Left lung (tissue), 10 donors: Measurements from ENCODE around the gene CLCN3. TPM values are rescaled to one million over a fixed set of nuclear protein-coding genes. Genes with fewer than 3 reads are reported as not detected.
A peak's percentile ranks its signal among the peaks of the same experiment; 100 is the strongest.
"Not testable (repeated sequence)": the region's sequence is repeated elsewhere in the genome, so short reads cannot be mapped to it uniquely, and the experiment has no call there.

ENCODE experiments used
- ATAC-seq: fragments of 200-7000 bp; cut with Tn5 transposase; one replicate; pipeline ENCODE4 v1.9.1; 2020; ENCODE audit warnings: moderate library complexity
- DNase-seq, 4 donors: peaks; one replicate each; pipeline ENCODE4 v3.0.0-alpha.2; 2013 to 2020
- H3K27ac ChIP-seq, 2 donors: fragments of 200-600 bp; sonication (generic) in 1 of 2; one replicate each; pipeline versions ENCODE4 v1.5.0 to v1.8.0; 2020 to 2021
- H3K27me3 ChIP-seq, 2 donors: fragments of 200-600 bp; sonication (generic) in 1 of 2; one replicate each; pipeline versions ENCODE4 v1.5.0 to v1.8.0; 2020 to 2021
- H3K36me3 ChIP-seq, 2 donors: fragments of 200-600 bp; sonication (generic) in 1 of 2; one replicate each; pipeline versions ENCODE4 v1.5.0 to v1.8.0; 2020 to 2021
- H3K4me1 ChIP-seq, 2 donors: fragments of 200-600 bp; one replicate each; pipeline ENCODE4 v1.8.0; 2021
- H3K4me3 ChIP-seq, 2 donors: fragments of 200-600 bp; sonication (generic) in 1 of 2; one replicate each; pipeline versions ENCODE4 v1.5.0 to v1.8.0; 2020 to 2021; ENCODE audit warnings: mild to moderate bottlenecking in 1 of 2
- H3K9me3 ChIP-seq, 2 donors: fragments of 200-600 bp; sonication (generic) in 1 of 2; one replicate each; pipeline versions ENCODE4 v1.5.0 to v1.8.0; 2020 to 2021
- intact Hi-C, 2 donors: fragments of 100-400 bp; cut with DNase I; formaldehyde crosslinking; loops; one replicate each; pipeline versions ENCODE4 v1.11.2 to v1.14.2; 2022
- polyA plus RNA-seq, 6 donors: library from polyadenylated mRNA; unstranded; fragments of 120-200 nt; gene quantifications; one replicate each; pipeline ENCODE4 v1.2.1, GENCODE V29; 2013; ENCODE audit not compliant: insufficient read length in 6 of 6
- total RNA-seq, 2 donors: library from RNA; stranded (reverse); fragmentation: NEBNext Ultra II Directional; extraction: Animal tissue kit (Norgen Biotek cat#: 25700); gene quantifications; one replicate each; pipeline ENCODE4 v1.2.1, GENCODE V29; 2021
- TF ChIP-seq, protein P1 (sequence below), 2 donors: fragments of 200-600 bp; sonication (generic) in 1 of 2; IDR thresholded peaks; one replicate each; pipeline versions ENCODE4 v1.5.0 to v1.8.0; 2021; ENCODE audit warnings: antibody characterized with exemption in 2 of 2
- donor health status: DM: no; HTN: yes; CAD: no.
- donor health status: DM: no; HTN: no; CAD: no.

The CLCN3 gene
- total and polyA plus RNA-seq, 8 donors = 48.1 to 78.2 (median 64.5) TPM

DNA sequence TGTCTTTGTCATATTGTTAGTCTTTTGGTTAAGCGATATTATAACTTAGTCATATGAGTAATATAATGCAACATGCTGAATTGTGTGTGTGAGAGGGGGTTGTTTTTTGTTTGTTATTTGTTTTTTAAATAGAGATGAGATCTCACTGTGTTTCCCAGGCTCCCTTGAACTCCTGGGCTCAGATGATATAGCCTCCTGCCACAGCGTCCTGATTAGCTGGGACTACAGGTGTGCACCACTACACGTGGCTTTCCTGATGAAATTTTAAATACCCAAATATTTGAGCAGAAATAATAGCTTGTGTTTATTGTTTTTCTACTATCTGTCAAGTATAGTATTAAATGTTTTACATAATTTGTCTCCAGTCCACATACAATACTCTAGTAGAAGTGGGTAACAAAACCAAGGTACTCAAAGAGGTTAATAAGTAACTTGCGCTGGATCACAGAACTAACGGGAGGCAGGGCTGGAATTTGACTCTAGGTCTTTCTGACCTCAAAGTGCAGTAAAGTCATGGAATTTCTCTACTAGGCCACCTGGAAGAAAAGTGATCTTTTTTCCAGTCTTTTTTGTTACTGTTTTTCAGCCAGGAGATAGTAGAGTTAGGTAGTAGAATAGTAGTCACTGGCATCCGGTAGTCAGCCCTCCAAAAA is 47.8 kb downstream of the CLCN3 start:
- TF ChIP-seq, protein P1, sequence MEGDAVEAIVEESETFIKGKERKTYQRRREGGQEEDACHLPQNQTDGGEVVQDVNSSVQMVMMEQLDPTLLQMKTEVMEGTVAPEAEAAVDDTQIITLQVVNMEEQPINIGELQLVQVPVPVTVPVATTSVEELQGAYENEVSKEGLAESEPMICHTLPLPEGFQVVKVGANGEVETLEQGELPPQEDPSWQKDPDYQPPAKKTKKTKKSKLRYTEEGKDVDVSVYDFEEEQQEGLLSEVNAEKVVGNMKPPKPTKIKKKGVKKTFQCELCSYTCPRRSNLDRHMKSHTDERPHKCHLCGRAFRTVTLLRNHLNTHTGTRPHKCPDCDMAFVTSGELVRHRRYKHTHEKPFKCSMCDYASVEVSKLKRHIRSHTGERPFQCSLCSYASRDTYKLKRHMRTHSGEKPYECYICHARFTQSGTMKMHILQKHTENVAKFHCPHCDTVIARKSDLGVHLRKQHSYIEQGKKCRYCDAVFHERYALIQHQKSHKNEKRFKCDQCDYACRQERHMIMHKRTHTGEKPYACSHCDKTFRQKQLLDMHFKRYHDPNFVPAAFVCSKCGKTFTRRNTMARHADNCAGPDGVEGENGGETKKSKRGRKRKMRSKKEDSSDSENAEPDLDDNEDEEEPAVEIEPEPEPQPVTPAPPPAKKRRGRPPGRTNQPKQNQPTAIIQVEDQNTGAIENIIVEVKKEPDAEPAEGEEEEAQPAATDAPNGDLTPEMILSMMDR (IDR thresholded peaks at IDR 0.05) = no peak
- Histone ChIP-seq H3K4me3 (no peak overlapping the region), H3K27me3 (no peaks in the 10 kb centered on the region), H3K4me1 (peaks cover 0 to 6% of the 10 kb centered on the region in 2 donors), H3K9me3 (no peaks in the 10 kb centered on the region), H3K27ac (no peak overlapping the region), H3K36me3 (peaks cover 0 to 3% of the 10 kb centered on the region in 2 donors)
- intact Hi-C loops = no loop called here
- DNase-seq (no peak), ATAC-seq (peak; percentile 93)

DNA sequence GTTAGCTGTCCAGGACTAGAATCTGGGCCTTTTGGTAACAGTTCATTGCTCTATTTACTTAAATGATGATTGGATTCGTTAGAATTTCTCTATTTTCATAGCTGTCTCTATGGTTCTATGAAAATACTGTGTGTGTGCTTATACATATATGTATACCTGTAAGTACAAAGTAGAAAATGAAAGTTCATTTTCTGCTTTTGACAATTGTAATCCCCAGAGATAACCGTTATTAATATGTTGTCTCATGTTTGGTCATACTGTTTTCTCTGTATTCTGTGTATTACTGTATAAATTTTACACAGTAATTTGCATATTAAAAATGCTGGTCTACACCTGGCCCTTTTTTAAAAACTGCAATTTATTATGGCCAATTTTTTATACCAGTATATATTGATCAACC is 55.4 kb downstream of the CLCN3 start:
- ATAC-seq (no peak), DNase-seq (no peak)
- Histone ChIP-seq H3K27ac (no peak overlapping the region), H3K4me3 (no peak overlapping the region), H3K27me3 (no peaks in the 10 kb centered on the region), H3K9me3 (no peaks in the 10 kb centered on the region), H3K4me1 (no peaks in the 10 kb centered on the region), H3K36me3 (peaks cover 0 to 6% of the 10 kb centered on the region in 2 donors)
- TF ChIP-seq, protein P1 (IDR thresholded peaks at IDR 0.05) = no peak
- intact Hi-C loops = no loop called here

- TF ChIP-seq, protein P1 (IDR thresholded peaks at IDR 0.05) = no peak
- Histone ChIP-seq H3K4me1 (no peaks in the 10 kb centered on the region), H3K27me3 (no peaks in the 10 kb centered on the region), H3K27ac (no peak overlapping the region), H3K36me3 (peaks cover 0 to 9% of the 10 kb centered on the region in 2 donors), H3K4me3 (no peak overlapping the region), H3K9me3 (no peaks in the 10 kb centered on the region)
- no peak for ATAC-seq
- DNase-seq = no peak
- intact Hi-C loops = no loop called here
These were observed 56.9 kb downstream of the CLCN3 start for GRCh38 chr4:169677150-169677748.

- H3K36me3 ChIP-seq, DNase-seq, ATAC-seq, H3K27ac ChIP-seq, H3K27me3 ChIP-seq, H3K4me1 ChIP-seq, intact Hi-C loops, H3K9me3 ChIP-seq, H3K4me3 ChIP-seq: not testable (repeated sequence)
These were observed 58.1 kb downstream of the CLCN3 start for GRCh38 chr4:169678486-169678885.

DNA sequence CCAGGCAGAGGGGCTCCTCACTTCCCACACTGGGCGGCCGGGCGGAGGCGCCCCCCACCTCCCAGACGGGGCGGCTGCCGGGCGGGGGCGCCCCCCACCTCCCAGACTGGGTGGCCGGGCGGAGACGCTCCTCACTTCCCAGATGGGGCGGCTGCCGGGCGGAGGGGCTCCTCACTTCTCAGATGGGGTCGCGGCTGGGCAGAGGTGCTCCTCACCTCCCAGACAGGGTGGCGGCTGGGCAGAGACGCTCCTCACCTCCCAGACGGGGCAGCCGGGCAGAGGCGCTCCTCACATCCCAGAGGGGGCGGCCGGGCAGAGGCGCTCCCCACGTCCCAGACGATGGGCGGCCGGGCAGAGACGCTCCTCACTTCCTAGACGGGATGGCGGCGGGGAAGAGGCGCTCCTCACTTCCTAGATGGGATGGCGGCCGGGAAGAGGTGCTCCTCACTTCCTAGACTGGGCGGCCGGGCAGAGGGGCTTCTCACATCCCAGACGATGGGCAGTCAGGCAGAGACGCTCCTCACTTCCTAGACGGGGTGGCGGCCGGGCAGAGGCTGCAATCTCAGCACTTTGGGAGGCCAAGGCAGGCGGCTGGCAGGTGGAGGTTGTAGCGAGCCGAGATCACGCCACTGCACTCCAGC is 58.7 kb downstream of the CLCN3 start:
- intact Hi-C loops, H3K27ac ChIP-seq, H3K4me1 ChIP-seq, H3K36me3 ChIP-seq, H3K4me3 ChIP-seq, H3K27me3 ChIP-seq, ATAC-seq, H3K9me3 ChIP-seq: not testable (repeated sequence)
- DNase-seq = peak in 1 of 4 donors; percentile 68

DNA sequence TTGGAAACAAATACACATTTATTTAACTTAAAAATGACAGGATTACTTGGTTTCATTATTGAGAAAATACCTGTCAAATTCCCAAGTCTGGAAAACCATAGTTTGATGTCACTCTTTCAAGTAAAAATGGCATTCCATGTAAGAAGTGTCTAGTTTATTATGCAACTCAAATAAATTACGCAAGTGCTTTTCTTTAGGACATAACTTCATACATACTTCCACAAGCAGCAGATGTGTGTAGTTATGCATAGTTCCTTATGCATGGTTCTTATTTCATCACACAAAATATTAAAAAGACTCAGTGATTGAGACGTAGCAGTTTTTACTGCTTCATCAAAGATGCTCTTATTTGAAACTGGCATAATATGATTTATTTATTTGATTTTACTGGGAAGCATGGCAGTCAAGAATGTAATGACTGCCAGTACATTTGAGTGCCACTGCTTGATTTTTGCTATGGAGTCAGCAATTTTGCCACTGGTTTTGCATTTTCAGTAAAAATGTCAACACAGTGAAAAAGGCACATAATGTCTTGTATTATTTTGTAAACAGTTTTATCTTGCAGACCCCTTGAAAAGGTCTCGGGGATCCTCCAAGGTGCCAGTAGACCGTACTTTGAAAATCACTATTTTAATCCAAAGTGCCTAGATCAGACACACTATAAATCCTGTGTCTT is 62.1 kb downstream of the CLCN3 start:
- peak; percentile 26 for ATAC-seq
- H3K4me1 ChIP-seq = no peaks in the 10 kb centered on the region
- H3K27me3 ChIP-seq = no peaks in the 10 kb centered on the region
- TF ChIP-seq, protein P1 (IDR thresholded peaks at IDR 0.05) = no peak
- no peaks in the 10 kb centered on the region for H3K9me3 ChIP-seq
- no peak overlapping the region for H3K4me3 ChIP-seq
- no peak for DNase-seq
- intact Hi-C loops = no loop called here
- peaks cover 0 to 9% of the 10 kb centered on the region in 2 donors for H3K36me3 ChIP-seq
- no peak overlapping the region for H3K27ac ChIP-seq
